ENCODE measurements around the gene ADCYAP1R1. TPM values are rescaled to one million over a fixed set of nuclear protein-coding genes. Genes with fewer than 3 reads are reported as not detected.

The ADCYAP1R1 gene
- total RNA-seq, 1 experiment from 2014 or later, result 8.9 TPM

- H2BK120ac ChIP-seq (ENCODE audit: low read depth, low read length, poor library complexity, severe bottlenecking), result no peak overlapping the region
Measured at GRCh38 chr7:31102151-31102972, 50.3 kb downstream of the ADCYAP1R1 start.

More at GRCh38 chr7:31102151-31102972, 50.3 kb downstream of the ADCYAP1R1 start:
- Histone ChIP-seq H3K4ac (ENCODE audit: low read depth, low read length) (no peak overlapping the region), H3K4me1 (ENCODE audit: insufficient read depth, low read length) (no peaks in the 10 kb centered on the region), H2AK5ac (ENCODE audit: insufficient read length, low read length) (no peak overlapping the region), H2BK20ac (ENCODE audit: low read depth, low read length, poor library complexity, severe bottlenecking) (no peak overlapping the region), H3K23ac (ENCODE audit: insufficient read length, low read depth, low read length) (no peak overlapping the region), H3K9ac (ENCODE audit: extremely low read depth, insufficient read length, low read length) (no peak overlapping the region), H2AFZ (ENCODE audit: low read length) (no peak overlapping the region), H3K14ac (ENCODE audit: insufficient read depth, low read length) (no peak overlapping the region; the same call in 1 of the 2 replicates), H4K91ac (ENCODE audit: insufficient read length, low read depth, low read length) (no peak overlapping the region), H4K8ac (replicated peaks; ENCODE audit: insufficient read length, low read depth, low read length) (no peak overlapping the region), H3K9me3 (ENCODE audit: control insufficient read depth, low read depth, low read length) (no peaks in the 10 kb centered on the region), H3K27ac (ENCODE audit: insufficient read length, low read depth, low read length) (no peak overlapping the region), H2BK15ac (ENCODE audit: low read depth, low read length) (no peak overlapping the region), H3K56ac (ENCODE audit: insufficient read length, low read depth, low read length) (no peak overlapping the region), H4K20me1 (ENCODE audit: control insufficient read depth, insufficient read depth, insufficient read length) (no peaks in the 10 kb centered on the region), H3K18ac (ENCODE audit: insufficient read length, low read depth, low read length) (no peak overlapping the region), H3T11ph (ENCODE audit: low read length) (no peak overlapping the region), H3K27me3 (ENCODE audit: insufficient read depth, low read length) (no peaks in the 10 kb centered on the region), H3K79me2 (ENCODE audit: insufficient read depth, low read length) (no peaks in the 10 kb centered on the region), H3K4me2 (ENCODE audit: insufficient read depth, insufficient read length, low read length) (no peak overlapping the region), H3K79me1 (ENCODE audit: insufficient read depth, low read depth, low read length, poor library complexity, severe bottlenecking) (no peaks in the 10 kb centered on the region), H3K23me2 (ENCODE audit: insufficient read length, low read depth, low read length, poor library complexity, severe bottlenecking) (no peaks in the 10 kb centered on the region), H2BK12ac (ENCODE audit: insufficient read length, low read depth, low read length) (no peak overlapping the region), H4K5ac (ENCODE audit: insufficient read length, low read depth, low read length) (no peak overlapping the region), H2BK5ac (ENCODE audit: insufficient read length, low read length) (no peak overlapping the region)
- peak; percentile 24 for DNase-seq
- peaks cover 10% of the 10 kb centered on the region in 2 experiments; a peak in 2 of 4 replicates for H3K4me1 Mint-ChIP-seq
- peaks cover 0 to 6% (median 0%) of the 10 kb centered on the region in 3 experiments; a peak in 3 of 7 replicates for H3K36me3 Mint-ChIP-seq (ENCODE audit: insufficient read depth in 1 of 3, low read depth in 3 of 3)
- no peaks in the 10 kb centered on the region for H3K9me3 Mint-ChIP-seq
- TF ChIP-seq CTCF (conservative IDR thresholded peaks at IDR 0.05), result no peak
- WGBS (ENCODE audit: extremely low coverage, insufficient read length, low lambda C conversion rate), result no CpG with 5 or more reads among the region's 12 CpGs
- H3K4me3 Mint-ChIP-seq, result no peak overlapping the region
- H3K27me3 Mint-ChIP-seq (ENCODE audit: low read depth), result no peaks in the 10 kb centered on the region
- H3K27ac Mint-ChIP-seq, result no peak overlapping the region; a peak in 2 of 7 replicates
